HepG2 (cell line): ENCODE data around the gene TMEM79. TPM values are rescaled to one million over a fixed set of nuclear protein-coding genes. Genes with fewer than 3 reads are reported as not detected.
A peak's percentile ranks its signal among the peaks of the same experiment; 100 is the strongest.

Experiments used
- AGO2 ChIP-seq: fragments of 200-400 bp; formaldehyde crosslinking; optimal IDR thresholded peaks from 2 replicates; pipeline ENCODE3; 2017; ENCODE audit warnings: mild to moderate bottlenecking, low read depth, low read length, moderate library complexity
- CSRNP2 ChIP-seq: sonication (generic); formaldehyde crosslinking; conservative IDR thresholded peaks from 2 replicates; pipeline ENCODE4 v1.8.0; 2022; ENCODE audit warnings: low read depth, missing genetic modification reagents
- DRAP1 ChIP-seq: IDR thresholded peaks from 2 replicates; pipeline ENCODE4 v1.6.1; 2016; ENCODE audit warnings: missing genetic modification reagents, missing compliant biosample characterization
- IKZF1 ChIP-seq: fragments of 450-650 bp; IDR thresholded peaks from 2 replicates; pipeline ENCODE4 v1.7.1; 2016
- JUNB ChIP-seq: sonication (generic); formaldehyde crosslinking; IDR thresholded peaks from 2 replicates; pipeline ENCODE4 v1.8.0; 2022; ENCODE audit warnings: missing genetic modification reagents, mild to moderate bottlenecking, borderline replicate concordance
- KLF9 ChIP-seq: IDR thresholded peaks from 2 replicates; pipeline ENCODE4 v1.6.1; 2016; ENCODE audit warnings: low read depth
- MTF2 ChIP-seq: sonication (generic); formaldehyde crosslinking; IDR thresholded peaks from 2 replicates; pipeline ENCODE4 v1.5.0; 2020; ENCODE audit warnings: missing genetic modification reagents, borderline replicate concordance
- PATZ1 ChIP-seq: sonication (generic); formaldehyde crosslinking; IDR thresholded peaks from 2 replicates; pipeline ENCODE4 v1.4.0; 2020; ENCODE audit warnings: missing genetic modification reagents
- PTBP1 ChIP-seq: fragments of 200-400 bp; formaldehyde crosslinking; IDR thresholded peaks from 2 replicates; pipeline ENCODE4 v1.6.1; 2018; ENCODE audit warnings: low read length, low read depth; ENCODE audit not compliant: poor library complexity, severe bottlenecking
- SRF ChIP-seq: IDR thresholded peaks from 2 replicates; pipeline ENCODE4 v1.6.1; 2011; ENCODE audit warnings: mild to moderate bottlenecking, low read depth, low read length, moderate library complexity
- ZMYM4 ChIP-seq: sonication (generic); formaldehyde crosslinking; IDR thresholded peaks from 2 replicates; pipeline ENCODE4 v1.8.1; 2023; ENCODE audit warnings: mild to moderate bottlenecking, missing genetic modification reagents
- ZNF670 ChIP-seq: sonication (generic); formaldehyde crosslinking; IDR thresholded peaks from 2 replicates; pipeline ENCODE4 v1.8.0; 2022; ENCODE audit warnings: mild to moderate bottlenecking, missing genetic modification reagents, borderline replicate concordance
- ZNF781 ChIP-seq: sonication (generic); formaldehyde crosslinking; IDR thresholded peaks from 2 replicates; pipeline ENCODE4 v1.5.1; 2020; ENCODE audit warnings: borderline replicate concordance, mild to moderate bottlenecking, missing genetic modification reagents; ENCODE audit errors: not compliant biosample characterization
- polyA plus RNA-seq, 8 experiments: library from polyadenylated mRNA; depleted of rRNA in 3 of 8; stranded (reverse) in 7 of 8; unstranded in 1 of 8; fragments of >200 nt; fragmentation: Illumina TruSeq in 4 of 8; extraction: Trizol in 4 of 8; gene quantifications; 2 replicates each; pipeline versions ENCODE4 v1.2.1 to v1.2.3, GENCODE V29; 2011 to 2016; ENCODE audit warnings: low read depth in 4 of 8, missing spikeins in 1 of 8, mixed read lengths in 1 of 8; ENCODE audit not compliant: insufficient read depth in 1 of 8
- total RNA-seq, 5 experiments: library from RNA; depleted of rRNA; stranded (reverse); fragments of >200 nt; fragmentation: Illumina TruSeq; extraction: Trizol; gene quantifications; 2 replicates each; pipeline ENCODE4 v1.2.3, GENCODE V29; 2016; ENCODE audit warnings: low read depth in 1 of 5
- TF ChIP-seq, protein P1 (sequence below): sonication (generic); formaldehyde crosslinking; IDR thresholded peaks from 2 replicates; pipeline ENCODE4 v1.8.0; 2022; ENCODE audit warnings: missing genetic modification reagents, mild to moderate bottlenecking, moderate library complexity, borderline replicate concordance
- TF ChIP-seq, protein P2 (sequence below): sonication (generic); formaldehyde crosslinking; IDR thresholded peaks from 2 replicates; pipeline ENCODE4 v1.4.0; 2020; ENCODE audit warnings: missing genetic modification reagents, borderline replicate concordance
- TF ChIP-seq, protein P3 (sequence below): sonication (generic); formaldehyde crosslinking; IDR thresholded peaks from 2 replicates; pipeline ENCODE4 v1.5.0; 2020; ENCODE audit warnings: missing genetic modification reagents

The TMEM79 gene
- total and polyA plus RNA-seq, 2 of the 13 experiments (the other 11 are each of a cell fraction or from before 2014, with no cell fraction given), result 1.2 to 1.9 TPM

DNA sequence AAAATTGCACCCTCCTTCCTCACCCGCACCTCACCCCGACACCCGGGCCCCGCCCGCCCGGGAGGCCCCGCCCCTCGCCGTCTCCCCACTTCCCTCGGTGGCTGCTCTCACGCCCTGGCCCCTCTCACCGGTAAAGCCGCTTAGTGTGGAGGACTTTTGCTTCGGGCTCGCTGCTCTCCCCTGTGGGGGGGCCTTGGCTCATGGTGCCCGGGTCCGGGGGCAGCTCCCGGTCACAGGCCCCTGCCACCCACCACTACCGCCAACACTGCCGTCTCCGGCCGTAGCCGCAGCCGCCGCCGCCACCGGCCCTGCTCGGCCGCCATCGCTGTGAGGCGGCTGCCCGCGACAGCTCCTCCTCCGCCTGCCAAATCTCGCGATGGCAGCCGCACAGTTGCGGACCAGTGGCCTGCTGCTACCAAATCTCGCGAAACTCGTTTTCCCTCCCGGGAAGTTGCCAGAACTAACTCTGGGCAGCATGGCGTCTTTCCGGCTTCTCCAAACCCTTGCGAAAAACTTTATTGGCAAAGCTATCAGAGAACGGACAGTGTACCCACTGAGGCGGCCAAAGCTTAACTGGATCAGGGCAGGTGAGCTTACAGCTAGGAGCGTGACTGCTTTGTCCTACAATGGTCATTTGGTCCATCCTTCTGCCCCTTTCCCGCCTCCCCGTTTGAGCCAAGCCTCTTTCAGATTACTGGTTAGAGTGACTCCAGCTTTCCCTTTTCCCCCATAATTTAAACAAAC, 1.5 kb upstream of the TMEM79 start, which contains the start of gene SMG5 (continued):
- TF ChIP-seq KLF9 (CRISPR knock-in tag) (no peak; the same call in 1 of the 2 replicates), PTBP1 (no peak), IKZF1 (no peak), SRF (peak; percentile 52; the same call in 1 of the 2 replicates), JUNB (CRISPR knock-in tag) (no peak), DRAP1 (CRISPR knock-in tag) (peak; percentile 84), ZNF781 (peak; percentile 55), AGO2 (peak; percentile 96), ZNF670 (CRISPR knock-in tag) (0 out of 2 replicates have a peak, but pooled peaks have one; percentile 31), CSRNP2 (CRISPR knock-in tag) (no peak), PATZ1 (CRISPR knock-in tag) (peak; percentile 21; the same call in 1 of the 2 replicates), MTF2 (CRISPR knock-in tag) (no peak; the same call in 1 of the 2 replicates), ZMYM4 (CRISPR knock-in tag) (peak; percentile 91)
- TF ChIP-seq, protein P1, sequence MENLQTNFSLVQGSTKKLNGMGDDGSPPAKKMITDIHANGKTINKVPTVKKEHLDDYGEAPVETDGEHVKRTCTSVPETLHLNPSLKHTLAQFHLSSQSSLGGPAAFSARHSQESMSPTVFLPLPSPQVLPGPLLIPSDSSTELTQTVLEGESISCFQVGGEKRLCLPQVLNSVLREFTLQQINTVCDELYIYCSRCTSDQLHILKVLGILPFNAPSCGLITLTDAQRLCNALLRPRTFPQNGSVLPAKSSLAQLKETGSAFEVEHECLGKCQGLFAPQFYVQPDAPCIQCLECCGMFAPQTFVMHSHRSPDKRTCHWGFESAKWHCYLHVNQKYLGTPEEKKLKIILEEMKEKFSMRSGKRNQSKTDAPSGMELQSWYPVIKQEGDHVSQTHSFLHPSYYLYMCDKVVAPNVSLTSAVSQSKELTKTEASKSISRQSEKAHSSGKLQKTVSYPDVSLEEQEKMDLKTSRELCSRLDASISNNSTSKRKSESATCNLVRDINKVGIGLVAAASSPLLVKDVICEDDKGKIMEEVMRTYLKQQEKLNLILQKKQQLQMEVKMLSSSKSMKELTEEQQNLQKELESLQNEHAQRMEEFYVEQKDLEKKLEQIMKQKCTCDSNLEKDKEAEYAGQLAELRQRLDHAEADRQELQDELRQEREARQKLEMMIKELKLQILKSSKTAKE, result 0 out of 2 replicates have a peak, but pooled peaks have one; percentile 12
- TF ChIP-seq, protein P2, sequence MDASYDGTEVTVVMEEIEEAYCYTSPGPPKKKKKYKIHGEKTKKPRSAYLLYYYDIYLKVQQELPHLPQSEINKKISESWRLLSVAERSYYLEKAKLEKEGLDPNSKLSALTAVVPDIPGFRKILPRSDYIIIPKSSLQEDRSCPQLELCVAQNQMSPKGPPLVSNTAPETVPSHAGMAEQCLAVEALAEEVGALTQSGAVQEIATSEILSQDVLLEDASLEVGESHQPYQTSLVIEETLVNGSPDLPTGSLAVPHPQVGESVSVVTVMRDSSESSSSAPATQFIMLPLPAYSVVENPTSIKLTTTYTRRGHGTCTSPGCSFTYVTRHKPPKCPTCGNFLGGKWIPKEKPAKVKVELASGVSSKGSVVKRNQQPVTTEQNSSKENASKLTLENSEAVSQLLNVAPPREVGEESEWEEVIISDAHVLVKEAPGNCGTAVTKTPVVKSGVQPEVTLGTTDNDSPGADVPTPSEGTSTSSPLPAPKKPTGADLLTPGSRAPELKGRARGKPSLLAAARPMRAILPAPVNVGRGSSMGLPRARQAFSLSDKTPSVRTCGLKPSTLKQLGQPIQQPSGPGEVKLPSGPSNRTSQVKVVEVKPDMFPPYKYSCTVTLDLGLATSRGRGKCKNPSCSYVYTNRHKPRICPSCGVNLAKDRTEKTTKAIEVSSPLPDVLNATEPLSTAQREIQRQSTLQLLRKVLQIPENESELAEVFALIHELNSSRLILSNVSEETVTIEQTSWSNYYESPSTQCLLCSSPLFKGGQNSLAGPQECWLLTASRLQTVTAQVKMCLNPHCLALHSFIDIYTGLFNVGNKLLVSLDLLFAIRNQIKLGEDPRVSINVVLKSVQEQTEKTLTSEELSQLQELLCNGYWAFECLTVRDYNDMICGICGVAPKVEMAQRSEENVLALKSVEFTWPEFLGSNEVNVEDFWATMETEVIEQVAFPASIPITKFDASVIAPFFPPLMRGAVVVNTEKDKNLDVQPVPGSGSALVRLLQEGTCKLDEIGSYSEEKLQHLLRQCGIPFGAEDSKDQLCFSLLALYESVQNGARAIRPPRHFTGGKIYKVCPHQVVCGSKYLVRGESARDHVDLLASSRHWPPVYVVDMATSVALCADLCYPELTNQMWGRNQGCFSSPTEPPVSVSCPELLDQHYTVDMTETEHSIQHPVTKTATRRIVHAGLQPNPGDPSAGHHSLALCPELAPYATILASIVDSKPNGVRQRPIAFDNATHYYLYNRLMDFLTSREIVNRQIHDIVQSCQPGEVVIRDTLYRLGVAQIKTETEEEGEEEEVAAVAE, result peak; percentile 70; the same call in 1 of the 2 replicates
- TF ChIP-seq, protein P3, sequence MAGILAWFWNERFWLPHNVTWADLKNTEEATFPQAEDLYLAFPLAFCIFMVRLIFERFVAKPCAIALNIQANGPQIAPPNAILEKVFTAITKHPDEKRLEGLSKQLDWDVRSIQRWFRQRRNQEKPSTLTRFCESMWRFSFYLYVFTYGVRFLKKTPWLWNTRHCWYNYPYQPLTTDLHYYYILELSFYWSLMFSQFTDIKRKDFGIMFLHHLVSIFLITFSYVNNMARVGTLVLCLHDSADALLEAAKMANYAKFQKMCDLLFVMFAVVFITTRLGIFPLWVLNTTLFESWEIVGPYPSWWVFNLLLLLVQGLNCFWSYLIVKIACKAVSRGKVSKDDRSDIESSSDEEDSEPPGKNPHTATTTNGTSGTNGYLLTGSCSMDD (CRISPR knock-in tag), result no peak
